SIG-M5 treated with dmso at 0.1 percent for 504 hours (cell line): ENCODE data around the gene CLK3.
"Not testable (repeated sequence)": the region's sequence is repeated elsewhere in the genome, so short reads cannot be mapped to it uniquely, and the experiment has no call there.

Source experiments
- DNase-seq: peaks from one replicate; lab custom pipeline; 2025; ENCODE audit not compliant: unreplicated experiment; lab: John Stamatoyannopoulos, UW

CLK3 gene

DNA sequence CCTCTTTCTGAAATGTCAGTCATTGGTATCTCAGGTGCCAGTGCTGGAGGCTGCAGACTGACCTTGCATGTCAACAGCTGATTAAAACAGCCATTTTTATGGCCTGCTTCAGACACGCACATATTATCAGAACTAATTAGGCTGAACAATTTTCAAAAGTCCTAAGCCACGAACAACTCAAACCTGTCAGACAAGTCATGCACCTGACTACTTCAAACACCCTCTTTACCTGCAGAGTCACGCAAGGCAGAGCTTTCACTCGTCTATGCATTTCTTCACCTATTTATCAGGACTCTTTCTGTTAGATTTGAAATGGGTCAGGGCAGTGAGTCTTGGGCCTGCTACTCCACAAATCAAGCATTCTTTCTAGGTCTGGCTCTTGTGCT lies 26.7 kb downstream of the CLK3 start:
- peak; percentile 23 for DNase-seq

- no peak for DNase-seq
These were observed 27.4 kb downstream of the CLK3 start for GRCh38 chr15:74642734-74643664.

GRCh38 chr15:74643665-74644204 lies 28.1 kb downstream of the CLK3 start:
- DNase-seq: no peak

GRCh38 chr15:74646480-74646879 lies 30.8 kb downstream of the CLK3 start:
- no peak for DNase-seq

GRCh38 chr15:74648051-74648842 lies 32.6 kb downstream of the CLK3 start:
- DNase-seq: no peak

- no peak for DNase-seq
These were observed 35.7 kb downstream of the CLK3 start for GRCh38 chr15:74651242-74651741.

DNA sequence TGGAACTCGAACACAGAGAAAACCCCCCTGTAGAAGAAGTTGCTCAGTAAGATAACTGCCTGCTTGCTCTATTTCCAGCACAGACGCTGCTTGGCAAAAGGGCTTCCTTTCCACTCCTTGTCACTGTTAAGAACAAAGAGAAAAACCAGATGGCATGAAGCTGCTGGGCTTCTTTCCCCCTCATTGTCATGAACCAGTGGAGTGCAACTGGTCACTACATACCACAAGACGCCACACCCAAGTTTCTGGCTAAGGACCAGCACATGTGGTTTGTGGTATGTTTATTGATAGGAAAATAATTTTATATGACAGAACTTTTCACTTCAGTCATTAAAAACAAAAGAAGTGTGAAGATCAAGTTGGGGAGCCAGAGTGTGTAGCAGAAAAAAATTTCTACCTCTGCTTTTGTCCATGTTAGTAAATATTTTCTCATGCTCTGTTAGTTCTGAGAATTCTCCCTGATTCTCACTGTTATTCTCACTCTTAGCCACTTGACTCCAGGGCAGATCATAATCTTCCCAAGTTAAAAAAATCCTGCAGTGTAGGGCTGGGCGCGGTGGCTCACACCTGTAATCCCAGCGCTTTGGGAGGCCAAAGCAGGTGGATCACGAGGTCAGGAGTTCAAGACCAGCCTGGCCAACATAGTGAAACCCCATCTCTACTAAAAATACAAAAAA lies 37.9 kb downstream of the CLK3 start:
- DNase-seq: no peak

DNA sequence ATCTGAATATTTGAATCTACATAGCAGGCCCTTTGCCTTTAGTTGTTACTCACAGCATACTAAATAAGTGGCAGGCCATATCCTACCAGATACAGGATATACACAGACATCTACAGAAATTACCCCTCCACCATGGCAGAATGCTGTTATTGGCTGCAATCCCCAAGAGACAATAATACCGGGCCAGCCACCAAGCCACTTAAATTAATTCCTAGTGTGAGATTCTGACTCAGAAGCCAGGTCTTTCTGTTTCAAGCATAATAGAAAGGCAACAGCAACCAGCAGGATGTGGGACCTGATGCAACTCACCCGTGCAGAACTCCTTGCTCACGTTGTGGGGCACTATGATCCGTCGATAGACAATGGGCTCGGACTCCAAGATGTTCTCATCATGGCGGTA lies 39.8 kb downstream of the CLK3 start:
- DNase-seq: no peak

GRCh38 chr15:74656935-74657535 lies 41.4 kb downstream of the CLK3 start:
- DNase-seq: no peak

- DNase-seq: no peak
These were observed 42.2 kb downstream of the CLK3 start for GRCh38 chr15:74657846-74658245.

- not testable (repeated sequence) for DNase-seq
These were observed 45.6 kb downstream of the CLK3 start for GRCh38 chr15:74661280-74661679.

DNA sequence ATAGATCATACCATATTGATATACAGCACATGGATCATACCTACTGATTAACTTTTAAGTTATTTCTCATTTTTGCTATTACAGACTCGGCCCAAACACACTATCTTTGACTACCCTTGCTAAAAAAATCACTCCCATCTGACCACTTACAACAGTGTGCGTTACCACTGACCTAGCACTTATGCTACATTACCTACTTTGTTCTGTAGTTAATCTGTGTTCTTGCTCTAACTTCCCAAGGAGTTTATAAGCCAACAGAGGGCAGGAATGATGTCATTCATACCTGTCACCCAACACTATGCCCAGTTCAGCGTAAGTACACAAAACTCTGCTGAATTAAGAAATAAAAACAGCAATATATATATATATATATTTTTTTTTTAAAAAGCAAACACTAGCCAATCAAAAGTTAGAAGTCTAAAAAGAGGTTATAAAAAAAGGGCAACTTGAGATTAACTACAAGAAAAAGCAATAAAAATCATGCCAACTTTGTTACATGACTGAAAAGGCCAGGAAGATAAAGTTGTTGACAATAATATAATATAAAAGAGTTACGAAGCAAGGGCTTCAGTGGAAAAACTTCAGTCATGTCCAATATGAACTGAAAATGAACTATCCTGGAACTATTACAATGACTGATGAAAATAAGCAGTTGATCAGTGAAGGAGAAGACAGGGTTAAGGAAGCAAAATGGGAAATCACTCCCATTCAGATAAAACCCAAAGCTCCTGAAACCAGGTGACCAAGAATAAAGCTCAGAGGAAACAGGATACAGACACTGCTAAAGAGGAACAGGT lies 46.6 kb downstream of the CLK3 start:
- DNase-seq: no peak

- DNase-seq: no peak
These were observed 47.8 kb downstream of the CLK3 start for GRCh38 chr15:74663303-74664027.

- DNase-seq: no peak
These were observed 48.5 kb downstream of the CLK3 start for GRCh38 chr15:74664028-74664616.

GRCh38 chr15:74664670-74665069 lies 49.0 kb downstream of the CLK3 start:
- DNase-seq: no peak

GRCh38 chr15:74667975-74668374 lies 52.3 kb downstream of the CLK3 start:
- DNase-seq: no peak

- DNase-seq: no peak
These were observed 54.0 kb downstream of the CLK3 start for GRCh38 chr15:74669627-74670026.

DNA sequence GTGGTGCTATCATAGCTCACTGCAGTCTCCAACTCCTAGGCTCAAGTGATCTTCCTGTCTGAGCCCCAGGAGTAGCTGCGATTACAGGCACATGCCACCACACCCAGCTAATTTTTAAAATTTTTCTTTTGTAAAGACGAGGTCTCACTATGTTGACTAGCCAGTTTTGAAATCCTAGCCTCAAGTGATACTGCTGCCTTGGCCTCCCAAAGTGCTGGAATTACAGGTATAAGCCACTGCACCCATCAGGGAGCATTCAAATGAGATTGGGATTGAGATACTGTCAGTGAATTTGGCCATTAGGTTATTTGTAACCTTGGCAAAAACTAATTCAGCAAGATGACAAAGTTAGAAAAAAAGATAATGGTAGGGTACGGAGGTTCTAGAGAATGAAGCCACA lies 58.5 kb downstream of the CLK3 start:
- no peak for DNase-seq

DNA sequence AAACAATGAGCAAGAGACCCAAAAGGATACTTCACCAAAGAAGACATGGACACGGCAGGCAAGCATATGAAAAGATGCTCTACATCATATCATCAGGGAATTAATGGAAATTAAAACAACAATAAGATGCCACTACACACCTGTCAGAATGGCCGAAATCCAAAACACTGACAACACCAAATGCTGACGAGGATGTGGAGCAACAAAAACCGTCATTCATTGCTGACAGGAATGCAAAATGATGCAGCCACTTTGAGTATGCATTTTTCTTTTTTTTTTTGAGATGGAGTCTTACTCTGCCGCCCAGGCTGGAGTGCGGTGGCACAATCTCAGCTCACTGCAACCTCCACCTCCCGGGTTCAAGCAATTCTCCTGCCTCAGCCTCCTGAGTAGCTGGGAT lies 61.2 kb downstream of the CLK3 start:
- no peak for DNase-seq
